ENCODE data around the gene GABRB1.

Gene GABRB1

DNA sequence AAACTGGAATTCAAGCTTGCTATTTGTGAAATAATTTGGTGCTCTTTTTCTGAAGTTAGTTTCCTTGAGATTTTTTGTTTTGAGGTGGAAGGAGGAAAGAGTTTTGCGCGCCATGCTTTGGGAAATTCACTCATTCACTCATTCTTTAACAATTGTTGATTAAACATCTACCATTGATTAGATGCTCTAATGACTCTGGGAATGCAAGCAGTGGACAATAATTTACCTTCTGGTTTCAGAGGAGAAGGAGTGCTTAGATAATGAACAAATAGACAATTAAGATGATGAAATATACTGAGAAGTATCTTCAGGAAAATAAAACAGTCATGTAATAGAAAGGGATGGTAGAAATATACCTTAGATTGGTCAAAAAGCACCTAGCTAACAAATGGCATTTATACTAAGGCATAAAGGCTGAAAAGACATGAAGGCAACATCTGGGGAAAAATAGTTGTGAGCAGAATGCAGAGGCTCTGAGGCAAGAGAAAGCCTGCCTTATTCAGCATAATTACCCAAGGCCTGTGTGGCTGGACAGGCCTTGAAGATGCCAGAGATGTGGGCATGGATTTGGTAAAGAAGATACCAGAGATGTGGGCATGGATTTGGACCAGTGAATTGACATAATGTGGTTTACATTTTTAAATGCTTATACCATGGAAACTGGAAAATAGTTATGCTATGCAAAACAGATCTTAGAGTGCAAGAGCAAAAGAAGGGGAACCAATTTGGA, 434.9 kb downstream of the GABRB1 start:
- Histone ChIP-seq H3K9me3 (ENCODE audit: insufficient read depth, low read length, severe bottlenecking) (no peaks in the 10 kb centered on the region), H3K27me3 (ENCODE audit: insufficient read depth, low read length, poor library complexity) (no peaks in the 10 kb centered on the region), H3K4me3 (ENCODE audit: low read depth in 1 of 2, low read length in 2 of 2) (no peak overlapping the region), H2AFZ (ENCODE audit: low read depth, low read length) (0 out of 2 replicates have a peak overlapping the region, but pooled peaks have one; percentile 36), H3K27ac (ENCODE audit: low read length) (no peak overlapping the region), H3K4me2 (ENCODE audit: insufficient read depth, low read length) (no peak overlapping the region), H3K36me3 (ENCODE audit: insufficient read depth, low read length) (no peaks in the 10 kb centered on the region), H3K9ac (ENCODE audit: low read depth, low read length) (no peak overlapping the region), H3K79me2 (ENCODE audit: insufficient read depth, low read length) (peaks cover 20% of the 10 kb centered on the region), H3K4me1 (ENCODE audit: insufficient read depth, low read length) (peaks cover 26% of the 10 kb centered on the region), H4K20me1 (ENCODE audit: insufficient read depth, low read length) (no peaks in the 10 kb centered on the region)
- TF ChIP-seq, protein P1, sequence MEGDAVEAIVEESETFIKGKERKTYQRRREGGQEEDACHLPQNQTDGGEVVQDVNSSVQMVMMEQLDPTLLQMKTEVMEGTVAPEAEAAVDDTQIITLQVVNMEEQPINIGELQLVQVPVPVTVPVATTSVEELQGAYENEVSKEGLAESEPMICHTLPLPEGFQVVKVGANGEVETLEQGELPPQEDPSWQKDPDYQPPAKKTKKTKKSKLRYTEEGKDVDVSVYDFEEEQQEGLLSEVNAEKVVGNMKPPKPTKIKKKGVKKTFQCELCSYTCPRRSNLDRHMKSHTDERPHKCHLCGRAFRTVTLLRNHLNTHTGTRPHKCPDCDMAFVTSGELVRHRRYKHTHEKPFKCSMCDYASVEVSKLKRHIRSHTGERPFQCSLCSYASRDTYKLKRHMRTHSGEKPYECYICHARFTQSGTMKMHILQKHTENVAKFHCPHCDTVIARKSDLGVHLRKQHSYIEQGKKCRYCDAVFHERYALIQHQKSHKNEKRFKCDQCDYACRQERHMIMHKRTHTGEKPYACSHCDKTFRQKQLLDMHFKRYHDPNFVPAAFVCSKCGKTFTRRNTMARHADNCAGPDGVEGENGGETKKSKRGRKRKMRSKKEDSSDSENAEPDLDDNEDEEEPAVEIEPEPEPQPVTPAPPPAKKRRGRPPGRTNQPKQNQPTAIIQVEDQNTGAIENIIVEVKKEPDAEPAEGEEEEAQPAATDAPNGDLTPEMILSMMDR (IDR thresholded peaks at IDR 0.05; ENCODE audit: borderline replicate concordance, extremely low read depth, low read length, poor library complexity, severe bottlenecking): no peak
- TF ChIP-seq EZH2 (IDR thresholded peaks at IDR 0.05; ENCODE audit: borderline replicate concordance, low read depth, low read length, severe bottlenecking): no peak
- DNase-seq (no peak), ATAC-seq (ENCODE audit: insufficient read depth, low read depth) (no peak)

DNA sequence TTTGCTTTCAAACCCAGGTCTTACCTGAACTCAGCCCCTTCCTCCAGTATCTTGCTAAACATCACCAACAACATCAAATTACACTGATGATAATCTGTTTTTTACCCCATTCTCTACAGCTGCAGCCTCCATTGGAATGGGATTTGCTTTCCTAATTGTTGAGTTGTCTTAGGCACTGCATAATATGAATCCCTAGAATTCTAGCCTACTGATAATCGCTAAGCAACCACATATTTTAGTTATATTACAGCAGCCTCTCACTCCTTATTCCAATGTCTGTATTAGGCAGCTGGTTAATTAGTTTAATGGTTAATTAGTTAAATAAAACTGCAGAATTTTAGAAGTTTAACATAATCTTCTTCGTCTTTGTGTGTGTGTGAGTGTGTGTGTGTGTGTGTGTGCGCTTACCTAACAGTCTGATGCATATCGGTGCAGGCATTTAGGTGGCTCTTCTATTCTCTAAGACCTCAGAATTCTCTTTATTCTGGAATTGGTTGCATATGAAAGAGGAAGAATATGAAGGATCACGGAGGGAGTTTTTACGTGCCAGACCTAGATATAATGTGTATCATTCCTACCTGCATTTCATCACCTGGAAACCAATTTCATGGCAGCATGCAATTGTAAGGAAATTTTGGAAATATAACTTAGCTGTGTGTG, 437.5 kb downstream of the GABRB1 start:
- DNase-seq: no peak
- no peaks in the 10 kb centered on the region for H3K79me2 ChIP-seq (ENCODE audit: insufficient read depth, low read length)
- H3K4me2 ChIP-seq (ENCODE audit: insufficient read depth, low read length): no peak overlapping the region

DNA sequence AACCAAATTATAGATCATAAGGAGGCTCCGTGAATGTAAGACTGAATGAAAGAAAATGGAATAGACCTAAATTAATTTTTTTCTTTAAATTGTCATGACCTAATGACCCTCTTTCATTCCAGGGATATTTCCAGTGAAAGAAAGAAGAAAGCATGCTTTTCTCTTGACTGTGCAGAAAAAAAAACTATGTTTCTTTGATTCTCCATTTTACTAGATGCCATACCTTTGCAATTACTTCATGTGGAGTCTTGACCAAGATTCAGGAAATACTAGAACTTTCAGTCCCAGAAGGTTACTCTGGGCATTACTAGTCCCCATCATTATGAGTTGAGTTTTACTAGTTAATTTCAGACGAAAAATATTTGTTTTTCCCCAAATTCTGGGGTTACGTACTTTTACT, 438.6 kb downstream of the GABRB1 start:
- no peak overlapping the region for H3K4me3 ChIP-seq (ENCODE audit: low read depth in 1 of 2, low read length in 2 of 2)
- no peaks in the 10 kb centered on the region for H3K36me3 ChIP-seq (ENCODE audit: insufficient read depth, low read length)
- H3K79me2 ChIP-seq (ENCODE audit: insufficient read depth, low read length): no peaks in the 10 kb centered on the region
- no peak overlapping the region for H2AFZ ChIP-seq (ENCODE audit: low read depth, low read length)
- no peaks in the 10 kb centered on the region for H3K4me1 ChIP-seq (ENCODE audit: insufficient read depth, low read length)
- no peak overlapping the region for H3K4me2 ChIP-seq (ENCODE audit: insufficient read depth, low read length)
- no peaks in the 10 kb centered on the region for H4K20me1 ChIP-seq (ENCODE audit: insufficient read depth, low read length)
- DNase-seq (no peak), ATAC-seq (ENCODE audit: insufficient read depth, low read depth) (no peak)
- no peaks in the 10 kb centered on the region for H3K27me3 ChIP-seq (ENCODE audit: insufficient read depth, low read length, poor library complexity)
- no peak for TF ChIP-seq EZH2 (IDR thresholded peaks at IDR 0.05; ENCODE audit: borderline replicate concordance, low read depth, low read length, severe bottlenecking)
- TF ChIP-seq, protein P1 (IDR thresholded peaks at IDR 0.05; ENCODE audit: borderline replicate concordance, extremely low read depth, low read length, poor library complexity, severe bottlenecking): no peak
- no peaks in the 10 kb centered on the region for H3K9me3 ChIP-seq (ENCODE audit: insufficient read depth, low read length, severe bottlenecking)
- H3K9ac ChIP-seq (ENCODE audit: low read depth, low read length): no peak overlapping the region
- no peak overlapping the region for H3K27ac ChIP-seq (ENCODE audit: low read length)

More for the DNA sequence above, 437.5 kb downstream of the GABRB1 start:
- TF ChIP-seq, protein P1 (IDR thresholded peaks at IDR 0.05; ENCODE audit: borderline replicate concordance, extremely low read depth, low read length, poor library complexity, severe bottlenecking): no peak
- TF ChIP-seq EZH2 (IDR thresholded peaks at IDR 0.05; ENCODE audit: borderline replicate concordance, low read depth, low read length, severe bottlenecking): no peak
- H3K4me3 ChIP-seq (ENCODE audit: low read depth in 1 of 2, low read length in 2 of 2): no peak overlapping the region
- no peaks in the 10 kb centered on the region for H3K27me3 ChIP-seq (ENCODE audit: insufficient read depth, low read length, poor library complexity)
- no peaks in the 10 kb centered on the region for H3K9me3 ChIP-seq (ENCODE audit: insufficient read depth, low read length, severe bottlenecking)
- no peaks in the 10 kb centered on the region for H3K36me3 ChIP-seq (ENCODE audit: insufficient read depth, low read length)
- no peaks in the 10 kb centered on the region for H4K20me1 ChIP-seq (ENCODE audit: insufficient read depth, low read length)
- ATAC-seq (ENCODE audit: insufficient read depth, low read depth): no peak
- no peak overlapping the region for H3K27ac ChIP-seq (ENCODE audit: low read length)
- no peak overlapping the region for H3K9ac ChIP-seq (ENCODE audit: low read depth, low read length)
- H3K4me1 ChIP-seq (ENCODE audit: insufficient read depth, low read length): peaks cover 6% of the 10 kb centered on the region; the same call in 1 of the 2 replicates
- no peak overlapping the region for H2AFZ ChIP-seq (ENCODE audit: low read depth, low read length)

All from DND-41 (cell line).